ENCODE measurements around the gene ALX4. TPM values are rescaled to one million over a fixed set of nuclear protein-coding genes. Genes with fewer than 3 reads are reported as not detected.

Gene ALX4
- total RNA-seq, 4 donors from 2014 or later, result 0.21 to 1.1 (median 0.34) TPM; not detected in 1

DNA sequence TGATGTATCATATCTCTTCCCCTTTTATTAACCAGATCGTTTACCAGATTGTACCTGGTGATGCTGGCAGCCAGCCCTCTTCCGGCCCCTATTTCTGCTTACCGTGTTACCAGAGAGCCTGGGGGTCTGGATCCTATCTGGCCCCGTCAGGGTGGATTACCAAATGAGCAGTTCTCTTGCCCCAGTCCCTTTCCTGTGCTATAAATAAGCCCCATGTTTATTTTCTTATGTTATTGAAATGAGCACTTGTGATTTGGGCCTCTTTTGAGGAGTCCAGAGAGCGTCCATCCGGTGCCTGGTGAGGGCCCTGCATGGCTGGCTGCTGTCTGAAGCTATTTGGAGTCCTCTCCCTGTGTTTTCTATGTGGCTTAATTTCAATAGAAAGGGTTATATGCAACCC, 59.5 kb downstream of the ALX4 start:
- H3K27ac ChIP-seq, result no peak overlapping the region
- H3K4me3 ChIP-seq, result no peak overlapping the region
- peaks cover 5% of the 10 kb centered on the region for H3K9me3 ChIP-seq
- peaks cover 4% of the 10 kb centered on the region for H3K4me1 ChIP-seq
- no peak for DNase-seq (ENCODE audit: low spot score in 2 of 2)
- WGBS, result 75% methylated on average over 6 of the region's 6 CpGs
- no peaks in the 10 kb centered on the region for H3K36me3 ChIP-seq
- TF ChIP-seq POLR2AphosphoS5 (IDR thresholded peaks at IDR 0.05), result no peak
- no peak for TF ChIP-seq EP300 (IDR thresholded peaks at IDR 0.05)
- no peak for TF ChIP-seq POLR2A (IDR thresholded peaks at IDR 0.05)
- TF ChIP-seq, protein P1, sequence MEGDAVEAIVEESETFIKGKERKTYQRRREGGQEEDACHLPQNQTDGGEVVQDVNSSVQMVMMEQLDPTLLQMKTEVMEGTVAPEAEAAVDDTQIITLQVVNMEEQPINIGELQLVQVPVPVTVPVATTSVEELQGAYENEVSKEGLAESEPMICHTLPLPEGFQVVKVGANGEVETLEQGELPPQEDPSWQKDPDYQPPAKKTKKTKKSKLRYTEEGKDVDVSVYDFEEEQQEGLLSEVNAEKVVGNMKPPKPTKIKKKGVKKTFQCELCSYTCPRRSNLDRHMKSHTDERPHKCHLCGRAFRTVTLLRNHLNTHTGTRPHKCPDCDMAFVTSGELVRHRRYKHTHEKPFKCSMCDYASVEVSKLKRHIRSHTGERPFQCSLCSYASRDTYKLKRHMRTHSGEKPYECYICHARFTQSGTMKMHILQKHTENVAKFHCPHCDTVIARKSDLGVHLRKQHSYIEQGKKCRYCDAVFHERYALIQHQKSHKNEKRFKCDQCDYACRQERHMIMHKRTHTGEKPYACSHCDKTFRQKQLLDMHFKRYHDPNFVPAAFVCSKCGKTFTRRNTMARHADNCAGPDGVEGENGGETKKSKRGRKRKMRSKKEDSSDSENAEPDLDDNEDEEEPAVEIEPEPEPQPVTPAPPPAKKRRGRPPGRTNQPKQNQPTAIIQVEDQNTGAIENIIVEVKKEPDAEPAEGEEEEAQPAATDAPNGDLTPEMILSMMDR (IDR thresholded peaks at IDR 0.05), result no peak
- no peaks in the 10 kb centered on the region for H3K27me3 ChIP-seq

DNA sequence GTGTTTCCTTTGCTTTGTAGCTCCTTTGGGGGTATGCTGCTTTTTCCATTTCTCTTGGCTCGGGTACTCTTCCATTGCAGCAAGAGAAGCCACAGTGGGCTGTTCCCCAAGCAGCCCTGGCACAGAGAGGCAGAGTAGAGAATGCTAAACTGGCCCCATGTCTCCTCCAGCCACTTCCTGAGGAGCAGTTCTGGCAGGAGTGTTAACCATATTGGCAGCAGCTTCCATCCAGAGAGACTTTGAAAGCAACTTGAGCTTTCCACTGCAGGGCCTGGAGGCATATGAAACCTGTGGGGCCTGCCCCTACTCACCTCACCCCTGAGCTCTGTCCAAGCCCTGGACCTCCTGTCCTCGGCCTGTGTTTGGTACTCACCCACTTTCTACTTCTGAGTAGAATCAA, 61.8 kb downstream of the ALX4 start:
- H3K4me1 ChIP-seq, result peaks cover 4% of the 10 kb centered on the region
- no peak overlapping the region for H3K27ac ChIP-seq
- no peak for DNase-seq (ENCODE audit: low spot score in 2 of 2)
- TF ChIP-seq POLR2A (IDR thresholded peaks at IDR 0.05), result no peak
- no peak for TF ChIP-seq EP300 (IDR thresholded peaks at IDR 0.05)
- TF ChIP-seq POLR2AphosphoS5 (IDR thresholded peaks at IDR 0.05), result no peak
- TF ChIP-seq, protein P1 (IDR thresholded peaks at IDR 0.05), result no peak
- H3K27me3 ChIP-seq, result no peaks in the 10 kb centered on the region
- H3K36me3 ChIP-seq, result peaks cover 11% of the 10 kb centered on the region
- peaks cover 5% of the 10 kb centered on the region for H3K9me3 ChIP-seq
- no peak overlapping the region for H3K4me3 ChIP-seq
- WGBS, result 95% methylated on average over 2 of the region's 2 CpGs

DNA sequence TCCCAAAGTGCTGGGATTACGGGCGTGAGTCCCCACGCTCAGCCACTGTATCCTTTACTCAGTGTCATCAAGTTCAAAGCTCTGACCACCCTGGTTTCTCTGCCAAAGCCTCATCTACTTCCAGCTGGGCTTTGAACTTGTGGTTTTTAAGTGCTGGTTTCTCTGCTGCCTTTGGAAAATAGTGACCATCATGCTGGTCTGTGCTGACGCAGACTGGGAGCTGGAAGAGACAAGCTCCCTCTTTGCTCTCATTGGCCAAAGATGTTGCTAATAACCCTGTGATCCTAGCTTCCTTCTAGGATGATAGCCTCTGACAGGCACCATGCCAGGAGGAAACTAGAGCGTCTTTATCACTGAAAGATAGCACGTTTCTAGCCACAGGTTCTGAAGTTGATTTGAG, 62.4 kb downstream of the ALX4 start:
- Histone ChIP-seq H3K27me3 (no peaks in the 10 kb centered on the region), H3K27ac (no peak overlapping the region), H3K4me1 (peaks cover 4% of the 10 kb centered on the region), H3K4me3 (no peak overlapping the region), H3K36me3 (peaks cover 11% of the 10 kb centered on the region), H3K9me3 (no peaks in the 10 kb centered on the region)
- WGBS, result 75% methylated on average over 6 of the region's 6 CpGs
- no peak for DNase-seq (ENCODE audit: low spot score in 2 of 2)
- no peak for TF ChIP-seq POLR2A (IDR thresholded peaks at IDR 0.05)
- TF ChIP-seq POLR2AphosphoS5 (IDR thresholded peaks at IDR 0.05), result no peak
- TF ChIP-seq EP300 (IDR thresholded peaks at IDR 0.05), result no peak
- TF ChIP-seq, protein P1 (IDR thresholded peaks at IDR 0.05), result no peak

DNA sequence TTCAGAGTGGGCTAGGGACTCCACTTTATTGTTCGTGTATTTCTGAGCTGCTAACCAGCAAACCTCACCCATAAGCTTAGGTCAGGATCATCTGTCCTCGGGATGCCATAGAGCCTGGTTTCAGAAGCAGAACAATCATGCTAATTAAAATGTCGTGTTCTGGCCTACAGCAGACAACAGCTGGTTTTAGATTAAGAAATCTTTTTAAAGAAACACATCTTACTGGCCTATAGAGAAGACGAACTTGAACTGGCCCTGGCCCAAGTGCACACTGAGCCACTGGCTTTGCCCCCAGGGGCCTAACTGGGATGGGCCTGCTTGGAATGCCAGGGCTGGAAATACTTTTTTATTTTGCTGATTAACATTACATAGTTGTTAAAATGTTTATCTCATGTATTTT, 63.2 kb downstream of the ALX4 start:
- Histone ChIP-seq H3K27ac (no peak overlapping the region), H3K27me3 (no peaks in the 10 kb centered on the region), H3K36me3 (peaks cover 17% of the 10 kb centered on the region), H3K9me3 (no peaks in the 10 kb centered on the region), H3K4me3 (no peak overlapping the region), H3K4me1 (peaks cover 4% of the 10 kb centered on the region)
- no peak for DNase-seq (ENCODE audit: low spot score in 2 of 2)
- TF ChIP-seq EP300 (IDR thresholded peaks at IDR 0.05) (no peak), POLR2A (IDR thresholded peaks at IDR 0.05) (no peak), POLR2AphosphoS5 (IDR thresholded peaks at IDR 0.05) (no peak)
- TF ChIP-seq, protein P1 (IDR thresholded peaks at IDR 0.05), result no peak
- 22% methylated on average over 4 of the region's 4 CpGs for WGBS

DNA sequence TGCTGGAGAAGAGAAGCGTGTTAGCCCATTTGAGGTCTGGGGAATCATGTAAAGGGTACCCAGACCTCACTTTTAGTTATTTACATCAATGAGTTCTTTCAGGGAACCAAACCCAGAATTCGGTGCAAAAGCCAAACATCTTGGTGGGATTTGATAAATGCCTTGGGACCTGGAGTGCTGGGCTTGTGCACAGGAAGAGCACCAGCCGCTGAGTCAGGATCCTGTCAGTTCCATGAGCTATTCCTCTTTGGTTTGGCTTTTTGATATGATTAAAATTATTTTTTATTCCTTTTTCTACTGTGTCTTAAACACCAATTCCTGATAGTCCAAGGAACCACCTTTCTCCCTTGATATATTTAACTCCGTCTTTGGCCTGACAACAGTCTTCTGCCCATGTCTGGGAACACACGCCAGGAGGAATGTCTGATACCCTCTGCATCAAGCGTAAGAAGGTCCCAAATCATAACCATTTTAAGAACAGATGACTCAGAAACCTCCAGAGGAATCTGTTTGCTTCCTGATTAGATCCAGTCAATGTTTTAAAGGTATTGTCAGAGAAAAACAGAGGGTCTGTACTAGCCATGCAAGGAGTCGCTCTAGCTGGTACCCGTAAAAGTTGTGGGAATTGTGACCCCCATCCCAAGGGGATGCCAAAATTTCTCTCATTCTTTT, 65.2 kb downstream of the ALX4 start:
- H3K4me3 ChIP-seq, result no peak overlapping the region
- TF ChIP-seq EP300 (IDR thresholded peaks at IDR 0.05), result no peak
- TF ChIP-seq POLR2AphosphoS5 (IDR thresholded peaks at IDR 0.05), result no peak
- TF ChIP-seq, protein P1 (IDR thresholded peaks at IDR 0.05), result no peak
- no peak for TF ChIP-seq POLR2A (IDR thresholded peaks at IDR 0.05)
- DNase-seq (ENCODE audit: low spot score in 2 of 2), result no peak
- no peaks in the 10 kb centered on the region for H3K9me3 ChIP-seq
- H3K27me3 ChIP-seq, result no peaks in the 10 kb centered on the region
- 92% methylated on average over 8 of the region's 8 CpGs for WGBS
- no peak overlapping the region for H3K27ac ChIP-seq
- peaks cover 28% of the 10 kb centered on the region for H3K36me3 ChIP-seq
- H3K4me1 ChIP-seq, result peaks cover 4% of the 10 kb centered on the region

Measured in suprapubic skin (tissue), 4 donors.